ENCODE data around the gene QSOX2.

Gene QSOX2

GRCh38 chr9:136281421-136282271 lies 36.0 kb upstream of the QSOX2 start:
- no peak for DNase-seq (ENCODE audit: extremely low read depth, low read depth)
- TF ChIP-seq CTCF (IDR thresholded peaks at IDR 0.05; ENCODE audit: low read depth, low read length), result no peak

DNA sequence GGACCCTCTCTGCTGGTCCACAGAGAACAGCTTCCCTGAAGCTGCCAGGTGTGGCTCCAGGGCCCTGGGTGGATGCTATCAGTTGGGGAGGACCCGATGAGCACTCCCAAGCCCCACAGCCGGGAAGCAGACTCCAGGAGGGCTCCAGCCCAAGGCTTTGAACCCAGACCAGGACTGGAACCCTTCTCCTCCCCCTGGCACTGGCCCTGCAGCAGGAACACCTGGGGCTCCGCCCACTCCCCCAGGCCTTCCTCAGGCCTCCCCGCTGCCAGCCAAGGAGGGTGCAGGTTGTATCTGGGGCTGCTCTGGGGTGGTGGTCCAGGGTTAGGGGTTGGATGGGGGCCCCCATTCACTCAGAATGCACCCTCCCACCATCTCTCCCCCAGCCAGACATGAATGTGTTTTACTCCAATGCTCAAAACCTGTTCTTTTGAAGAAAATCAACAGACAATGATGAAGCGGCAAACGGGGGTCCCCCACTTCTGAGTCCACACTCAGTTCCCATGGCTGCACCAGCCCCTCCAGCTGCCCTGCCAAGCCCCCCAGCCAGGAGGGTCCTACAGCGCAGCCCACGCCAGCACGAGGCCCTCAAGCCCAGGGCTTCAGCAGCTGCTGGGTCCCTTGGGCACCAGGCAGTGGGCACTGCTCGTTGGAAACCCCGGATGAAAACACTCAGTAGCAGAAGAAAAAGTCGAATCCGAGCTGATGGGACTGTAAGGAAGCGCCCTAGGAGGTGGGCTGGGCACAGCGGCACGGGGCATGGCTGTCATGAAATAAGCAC lies 35.1 kb upstream of the QSOX2 start:
- DNase-seq (ENCODE audit: extremely low read depth, low read depth), result no peak
- TF ChIP-seq CTCF (IDR thresholded peaks at IDR 0.05; ENCODE audit: low read depth, low read length), result no peak

- no peak for TF ChIP-seq CTCF (IDR thresholded peaks at IDR 0.05; ENCODE audit: low read depth, low read length)
- no peak for DNase-seq (ENCODE audit: extremely low read depth, low read depth)
These were observed 33.9 kb upstream of the QSOX2 start for GRCh38 chr9:136279471-136279870.

DNA sequence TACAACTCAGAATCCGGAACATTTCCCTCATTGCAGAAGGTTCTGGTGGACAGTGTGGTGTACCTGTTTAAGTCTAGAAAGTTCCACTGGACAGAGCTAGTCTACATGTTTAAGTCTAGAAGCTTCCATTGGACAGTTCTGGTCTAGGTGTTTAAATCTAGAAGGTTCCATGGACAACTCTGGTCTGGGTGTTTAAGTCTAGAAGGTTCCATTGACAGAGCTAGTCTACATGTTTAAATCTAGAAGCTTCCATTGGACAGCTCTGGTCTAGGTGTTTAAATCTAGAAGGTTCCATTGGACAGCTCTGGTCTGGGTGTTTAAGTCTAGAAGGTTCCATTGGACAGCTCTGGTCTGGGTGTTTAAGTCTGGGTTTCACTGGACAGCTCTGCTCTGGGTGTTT lies 33.3 kb upstream of the QSOX2 start:
- TF ChIP-seq CTCF (IDR thresholded peaks at IDR 0.05; ENCODE audit: low read depth, low read length), result no peak
- no peak for DNase-seq (ENCODE audit: extremely low read depth, low read depth)

DNA sequence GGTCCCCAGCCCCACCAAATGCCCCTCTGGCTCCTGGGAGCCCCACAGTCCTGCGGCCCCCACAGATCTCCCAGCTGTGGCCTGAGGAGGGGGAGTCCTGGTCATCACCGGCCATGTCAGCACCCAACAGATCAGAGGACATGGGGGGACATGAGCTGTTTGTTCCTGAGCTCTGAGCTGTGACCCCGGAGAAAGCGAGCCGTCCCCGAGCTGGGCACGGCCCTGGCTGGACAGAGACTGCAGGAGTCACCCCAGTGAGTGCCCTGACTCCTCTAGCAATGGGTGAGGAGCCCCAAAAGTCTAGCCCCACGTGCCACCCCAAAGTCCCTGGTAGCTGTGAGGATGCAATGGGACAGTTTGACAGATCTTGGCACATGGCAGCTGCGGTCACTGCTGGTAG lies 32.6 kb upstream of the QSOX2 start:
- TF ChIP-seq CTCF (IDR thresholded peaks at IDR 0.05; ENCODE audit: low read depth, low read length), result no peak
- DNase-seq (ENCODE audit: extremely low read depth, low read depth), result no peak

- TF ChIP-seq CTCF (IDR thresholded peaks at IDR 0.05; ENCODE audit: low read depth, low read length), result no peak
- no peak for DNase-seq (ENCODE audit: extremely low read depth, low read depth)
These were observed 32.1 kb upstream of the QSOX2 start for GRCh38 chr9:136277746-136278145.

GRCh38 chr9:136276716-136277115 lies 31.1 kb upstream of the QSOX2 start:
- no peak for TF ChIP-seq CTCF (IDR thresholded peaks at IDR 0.05; ENCODE audit: low read depth, low read length)
- DNase-seq (ENCODE audit: extremely low read depth, low read depth), result no peak

Data from AG09319 (cell line).